GM19372 (cell line): Measurements from ENCODE around the gene VWC2L.

Source experiments
- ATAC-seq: cut with Tn5 transposase; IDR thresholded peaks from one replicate; pipeline ENCODE4 v1.9.1; 2021; ENCODE audit warnings: mild to moderate bottlenecking, low read depth, moderate library complexity; ENCODE audit not compliant: unreplicated experiment

Gene VWC2L

GRCh38 chr2:214465363-214466146 lies 54.7 kb downstream of the VWC2L start:
- no peak for ATAC-seq

GRCh38 chr2:214469728-214470127 lies 58.9 kb downstream of the VWC2L start:
- no peak for ATAC-seq

- ATAC-seq: no peak
These were observed 60.5 kb downstream of the VWC2L start for GRCh38 chr2:214471382-214471781.

GRCh38 chr2:214471990-214472389 lies 61.1 kb downstream of the VWC2L start:
- ATAC-seq: no peak

DNA sequence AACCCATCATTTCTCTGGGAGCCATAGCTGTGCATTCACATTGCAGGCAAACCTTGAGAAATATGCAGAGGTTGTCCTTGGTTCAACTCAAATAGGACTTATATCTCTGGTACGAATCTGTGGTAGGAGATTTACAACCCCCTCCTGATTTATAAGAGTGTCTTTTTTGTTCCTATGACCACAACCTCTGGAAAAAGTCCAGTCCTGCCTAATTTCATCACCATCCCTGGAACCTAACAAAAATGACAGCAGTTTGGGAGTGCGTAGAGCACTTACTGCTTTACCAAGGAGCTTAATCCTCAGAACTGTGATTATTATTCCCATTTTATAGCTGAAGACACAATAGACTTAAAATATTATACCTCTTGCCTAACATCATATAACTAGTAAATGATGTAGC lies 66.5 kb downstream of the VWC2L start:
- no peak for ATAC-seq

- ATAC-seq: no peak
These were observed 70.3 kb downstream of the VWC2L start for GRCh38 chr2:214481204-214481603.

- no peak for ATAC-seq
These were observed 71.9 kb downstream of the VWC2L start for GRCh38 chr2:214482728-214483127.

- ATAC-seq: no peak
These were observed 73.4 kb downstream of the VWC2L start for GRCh38 chr2:214484239-214484638.

- ATAC-seq: no peak
These were observed 73.8 kb downstream of the VWC2L start for GRCh38 chr2:214484701-214485100.

DNA sequence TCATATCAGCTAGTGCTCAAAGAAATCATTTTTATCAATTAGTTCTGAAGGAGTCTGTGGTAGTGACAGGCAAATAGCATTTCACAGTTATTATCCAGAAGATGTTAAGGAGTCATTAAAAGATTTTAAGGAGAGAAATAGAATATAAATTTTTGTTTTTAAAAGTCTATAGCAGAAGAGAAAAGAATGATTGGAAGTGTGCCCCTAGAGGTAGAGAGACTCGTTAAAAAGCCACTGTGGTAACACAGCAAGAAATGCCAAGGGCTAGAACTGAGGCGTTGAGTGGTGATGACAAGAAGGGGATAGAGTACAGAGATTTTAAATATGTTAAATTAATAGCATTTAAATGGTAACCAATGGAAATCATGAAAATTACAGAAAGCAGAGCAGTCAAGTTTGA lies 78.3 kb downstream of the VWC2L start:
- no peak for ATAC-seq

DNA sequence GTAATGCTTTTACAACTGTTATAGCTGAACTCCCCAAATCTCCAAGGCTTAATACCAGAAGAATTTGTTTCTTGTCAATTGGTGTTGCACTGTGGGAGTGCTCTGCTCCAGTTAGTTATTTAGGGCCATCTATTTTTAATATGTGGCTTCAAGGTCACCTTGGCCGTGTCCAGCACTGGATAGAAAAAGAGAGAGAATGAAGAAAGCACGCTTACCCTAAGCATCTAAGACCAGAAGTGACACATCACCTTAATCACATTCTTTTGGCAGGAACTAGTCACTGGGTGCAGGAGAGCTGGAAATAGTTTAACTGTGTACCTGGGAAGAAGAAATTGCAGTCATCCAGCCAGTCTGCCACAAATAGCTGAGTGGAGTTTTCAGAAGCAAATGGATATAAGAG lies 78.8 kb downstream of the VWC2L start:
- no peak for ATAC-seq

DNA sequence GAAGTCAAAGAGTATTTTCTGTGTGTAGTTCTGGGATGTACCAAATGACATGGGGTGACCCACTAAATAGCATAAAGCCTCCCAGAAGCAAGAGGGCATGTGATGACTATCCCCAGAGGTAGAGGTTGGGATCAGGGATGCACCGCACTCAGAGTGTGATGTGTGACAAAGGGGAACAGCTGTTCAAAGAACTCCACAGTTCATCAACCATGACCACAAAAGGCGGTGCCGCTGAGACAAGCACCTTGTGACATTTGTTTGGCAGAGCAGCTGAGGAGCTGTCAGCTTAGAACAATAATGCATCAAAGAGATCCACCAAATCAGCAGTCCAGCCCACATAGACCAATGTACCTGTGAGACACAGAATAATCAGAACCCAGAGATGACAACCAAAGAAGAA lies 81.3 kb downstream of the VWC2L start:
- no peak for ATAC-seq

GRCh38 chr2:214492608-214493007 lies 81.8 kb downstream of the VWC2L start:
- no peak for ATAC-seq

- ATAC-seq: no peak
These were observed 86.6 kb downstream of the VWC2L start for GRCh38 chr2:214497489-214497888.

GRCh38 chr2:214503568-214503967 lies 92.7 kb downstream of the VWC2L start:
- no peak for ATAC-seq

GRCh38 chr2:214504599-214505376 lies 93.9 kb downstream of the VWC2L start:
- ATAC-seq: no peak

DNA sequence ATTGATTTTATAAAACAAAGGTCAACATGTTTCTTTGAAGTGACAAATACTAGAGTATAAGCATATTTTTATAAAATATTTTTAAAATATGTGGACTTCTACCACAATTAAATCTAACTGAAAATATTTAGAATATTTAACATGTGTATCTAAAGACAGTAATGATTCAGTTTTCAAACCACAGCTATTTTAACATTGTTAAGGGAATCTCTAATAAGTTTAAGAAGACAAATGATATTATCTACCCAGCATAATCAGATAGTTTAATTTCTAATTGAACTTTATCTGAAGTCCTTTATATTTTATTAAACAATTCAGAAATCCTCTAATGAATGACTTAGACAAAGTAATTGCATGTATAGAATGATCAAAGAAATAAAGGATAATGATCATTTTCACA lies 96.2 kb downstream of the VWC2L start:
- no peak for ATAC-seq

DNA sequence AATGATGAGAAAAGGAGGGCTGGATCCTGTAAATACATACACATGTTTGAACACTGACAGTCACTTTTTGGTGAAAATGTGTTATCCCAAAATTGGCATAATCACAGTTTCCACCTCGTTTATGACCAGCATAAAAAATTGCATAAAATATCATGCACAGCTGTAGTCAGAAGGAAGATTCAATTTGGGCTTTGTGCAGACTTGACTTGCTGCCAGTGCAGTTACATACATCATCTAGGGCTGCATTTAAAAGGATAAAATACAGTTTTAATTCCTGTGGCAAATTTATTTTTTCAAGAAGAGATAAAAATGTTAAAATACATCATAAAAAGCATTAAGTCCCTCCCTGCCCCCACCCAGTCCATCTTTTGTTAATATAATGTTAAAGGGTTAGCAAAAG lies 103.8 kb downstream of the VWC2L start:
- no peak for ATAC-seq

GRCh38 chr2:214515111-214515510 lies 104.3 kb downstream of the VWC2L start:
- no peak for ATAC-seq

DNA sequence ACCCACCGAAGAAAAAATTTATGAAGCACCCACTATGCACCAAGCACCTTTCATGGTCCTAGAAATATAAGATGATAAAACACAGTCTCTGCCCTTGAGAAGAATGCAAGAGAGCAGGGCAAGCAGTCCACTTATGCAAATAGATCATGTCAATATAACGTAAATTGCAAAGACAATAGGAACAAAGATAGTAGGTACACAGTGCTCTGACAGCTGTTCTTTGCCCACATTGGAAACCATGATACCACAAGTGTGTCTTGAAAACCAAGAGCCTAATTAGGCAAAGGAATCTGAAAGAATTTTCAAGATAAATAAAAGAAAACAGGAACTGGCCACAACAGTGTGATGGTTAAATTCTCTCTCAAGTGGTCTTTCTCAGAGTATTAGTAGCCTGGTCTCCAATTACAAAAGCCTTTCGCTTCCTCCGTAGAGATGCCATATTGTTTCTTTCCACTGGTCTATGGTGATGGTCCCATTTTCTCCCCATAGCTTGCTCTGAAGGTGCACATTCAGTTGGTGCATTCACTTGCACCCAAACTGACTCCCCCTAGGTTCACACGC lies 108.5 kb downstream of the VWC2L start:
- ATAC-seq: no peak

- no peak for ATAC-seq
These were observed 118.2 kb downstream of the VWC2L start for GRCh38 chr2:214529021-214529420.

DNA sequence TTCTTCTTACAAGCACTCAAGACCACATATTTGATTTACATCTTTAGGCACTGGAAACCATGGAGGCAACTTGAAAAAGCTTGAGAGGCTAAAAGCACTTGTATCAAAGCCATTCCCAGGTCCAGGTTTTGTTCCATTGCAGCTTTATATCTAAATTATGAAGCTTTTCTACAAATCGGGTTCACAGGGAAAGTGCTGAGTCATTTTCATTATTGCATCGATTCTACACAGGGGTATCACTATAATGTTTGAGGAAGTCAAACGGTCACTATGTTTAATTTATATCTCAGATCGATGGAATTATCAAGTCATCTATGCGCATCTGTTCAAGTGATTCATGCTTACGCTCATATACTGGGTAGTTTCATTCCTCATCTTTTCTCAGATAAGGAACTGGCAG lies 118.7 kb downstream of the VWC2L start:
- no peak for ATAC-seq
